H1 (cell line): ENCODE results near the gene TANC1. TPM values are rescaled to one million over a fixed set of nuclear protein-coding genes. Genes with fewer than 3 reads are reported as not detected.

Experiments
- CTCF ChIA-PET: fragments of 300-600 bp; sonication (Branson Sonifier 250); formaldehyde crosslinking; loops from one replicate; lab custom pipeline; 2021; ENCODE audit not compliant: partially characterized antibody; lab: Charles Lee
- POLR2A ChIA-PET: fragments of 300-600 bp; sonication (Branson Sonifier 250); formaldehyde crosslinking; loops from one replicate; lab custom pipeline; 2021; ENCODE audit warnings: inconsistent platforms; ENCODE audit not compliant: partially characterized antibody; lab: Charles Lee
- DNase-seq, 2 experiments: peaks; one replicate each; pipeline versions ENCODE4 v3.0.0 to v3.0.0-alpha.2; 2010 to 2022; ENCODE audit warnings: low spot score in 2 of 2, low read depth in 1 of 2, mixed read lengths in 1 of 2
- FAIRE-seq: peaks from 2 replicates; lab custom pipeline; 2011; peaks lifted over from hg19 to GRCh38; lab: Jason Lieb, UNC
- H2AFZ ChIP-seq: 2 replicates; pipeline ENCODE4 v1.8.1; 2012; ENCODE audit warnings: low read length, inconsistent platforms
- H2AK5ac ChIP-seq: 2 replicates; pipeline ENCODE4 v1.6.1; 2013; ENCODE audit warnings: low read depth, low read length
- H2BK120ac ChIP-seq: replicated peaks from 2 replicates; pipeline ENCODE3; 2013; ENCODE audit warnings: low read depth, low read length, inconsistent platforms
- H2BK12ac ChIP-seq: 2 replicates; pipeline ENCODE4 v1.6.1; 2013; ENCODE audit warnings: low read depth, low read length
- H2BK15ac ChIP-seq: 2 replicates; pipeline ENCODE4 v1.6.1; 2013; ENCODE audit warnings: low read length
- H2BK20ac ChIP-seq: 2 replicates; pipeline ENCODE4 v1.6.1; 2013; ENCODE audit warnings: low read length
- H2BK5ac ChIP-seq: 2 replicates; pipeline ENCODE4 v1.6.1; 2013; ENCODE audit warnings: low read depth, low read length
- H3K14ac ChIP-seq: 2 replicates; pipeline ENCODE4 v1.6.1; 2013; ENCODE audit warnings: inconsistent platforms; ENCODE audit not compliant: insufficient read length
- H3K18ac ChIP-seq: 2 replicates; pipeline ENCODE4 v1.6.1; 2013; ENCODE audit warnings: low read length; ENCODE audit errors: extremely low read depth
- H3K23ac ChIP-seq: 2 replicates; pipeline ENCODE4 v1.6.1; 2013; ENCODE audit warnings: inconsistent platforms; ENCODE audit not compliant: insufficient read length
- H3K23me2 ChIP-seq: 2 replicates; pipeline ENCODE4 v1.6.1; 2013; ENCODE audit warnings: low read depth, low read length
- H3K27ac ChIP-seq: 2 replicates; pipeline ENCODE4 v1.6.1; 2011; ENCODE audit warnings: low read depth, low read length, inconsistent platforms
- H3K27me3 ChIP-seq, 4 experiments: replicated peaks in 1 of 4; 1 replicate in 1 of 4; 2 replicates in 3 of 4; pipeline versions ENCODE4 v1.6.1 to v1.8.1; 2011 to 2013; ENCODE audit warnings: low read length in 3 of 4, mild to moderate bottlenecking in 3 of 4, inconsistent platforms in 2 of 4, mixed read lengths in 2 of 4, moderate library complexity in 1 of 4; ENCODE audit not compliant: control insufficient read depth in 3 of 4, insufficient read depth in 3 of 4; ENCODE audit errors: extremely low read depth in 1 of 4
- H3K36me3 ChIP-seq, 4 experiments: 2 replicates each; pipeline versions ENCODE4 v1.6.1 to v1.8.1; 2011 to 2013; ENCODE audit warnings: mild to moderate bottlenecking in 4 of 4, low read length in 3 of 4, moderate library complexity in 2 of 4, control low read depth in 1 of 4, inconsistent platforms in 1 of 4; ENCODE audit not compliant: insufficient read depth in 4 of 4, control insufficient read depth in 2 of 4
- H3K4ac ChIP-seq: replicated peaks from 2 replicates; pipeline ENCODE3; 2013; ENCODE audit warnings: low read length, low read depth, mixed read lengths, inconsistent platforms; ENCODE audit not compliant: insufficient read length
- H3K4me1 ChIP-seq, 4 experiments: replicated peaks in 1 of 4; 1 replicate in 1 of 4; 2 replicates in 3 of 4; pipeline versions ENCODE4 v1.6.1 to v1.8.1; 2011 to 2013; ENCODE audit warnings: low read length in 3 of 4, inconsistent platforms in 2 of 4, mixed read lengths in 1 of 4; ENCODE audit not compliant: insufficient read depth in 4 of 4, control insufficient read depth in 3 of 4
- H3K4me2 ChIP-seq, 2 experiments: 2 replicates each; pipeline versions ENCODE4 v1.6.1 to v1.8.1; 2011 to 2013; ENCODE audit warnings: low read depth in 2 of 2, low read length in 2 of 2, control low read depth in 1 of 2, inconsistent platforms in 1 of 2, mild to moderate bottlenecking in 1 of 2; ENCODE audit not compliant: insufficient read depth in 1 of 2
- H3K4me3 ChIP-seq, 4 experiments: fragments of 200-600, 300-600 bp in 1 of 4; sonication (generic), shearing (Covaris generic), sonication (Bioruptor Twin) in 1 of 4; 2 replicates each; pipeline versions ENCODE4 v1.5.1 to v1.8.1; 2011 to 2016; ENCODE audit warnings: low read length in 4 of 4, low read depth in 3 of 4, control low read depth in 2 of 4, inconsistent platforms in 2 of 4, mild to moderate bottlenecking in 2 of 4, mixed read lengths in 1 of 4, moderate library complexity in 1 of 4; ENCODE audit not compliant: insufficient read depth in 2 of 4; ENCODE audit errors: extremely low read depth in 1 of 4
- H3K56ac ChIP-seq: replicated peaks from 2 replicates; pipeline ENCODE3; 2013; ENCODE audit warnings: low read depth, mild to moderate bottlenecking, mixed read lengths, low read length, inconsistent platforms; ENCODE audit not compliant: insufficient read length
- H3K79me1 ChIP-seq: 2 replicates; pipeline ENCODE4 v1.6.1; 2013; ENCODE audit warnings: low read depth, low read length, control low read depth
- H3K79me2 ChIP-seq, 2 experiments: 2 replicates each; pipeline versions ENCODE4 v1.6.1 to v1.8.1; 2012 to 2013; ENCODE audit warnings: low read length in 2 of 2, mild to moderate bottlenecking in 2 of 2, inconsistent platforms in 1 of 2; ENCODE audit not compliant: insufficient read depth in 2 of 2, control insufficient read depth in 1 of 2
- H3K9ac ChIP-seq, 4 experiments: replicated peaks in 1 of 4; 1 replicate in 1 of 4; 2 replicates in 3 of 4; pipeline versions ENCODE4 v1.6.1 to v1.8.1; 2011 to 2013; ENCODE audit warnings: low read depth in 3 of 4, low read length in 3 of 4, control low read depth in 2 of 4, mild to moderate bottlenecking in 2 of 4, moderate library complexity in 2 of 4, inconsistent platforms in 1 of 4; ENCODE audit errors: extremely low read depth in 1 of 4
- H3K9me3 ChIP-seq, 2 experiments: 2 replicates each; pipeline versions ENCODE4 v1.6.1 to v1.8.1; 2012 to 2013; ENCODE audit warnings: mild to moderate bottlenecking in 2 of 2, moderate library complexity in 2 of 2, control low read depth in 1 of 2, inconsistent platforms in 1 of 2, low read depth in 1 of 2, low read length in 1 of 2, mixed read lengths in 1 of 2; ENCODE audit not compliant: insufficient read depth in 2 of 2
- H4K20me1 ChIP-seq, 2 experiments: replicated peaks in 1 of 2; 2 replicates each; pipeline versions ENCODE3 to v1.8.1; 2011 to 2013; ENCODE audit warnings: inconsistent platforms in 2 of 2, low read length in 2 of 2, mild to moderate bottlenecking in 1 of 2; ENCODE audit not compliant: insufficient read depth in 2 of 2, control insufficient read depth in 1 of 2
- H4K5ac ChIP-seq: 2 replicates; pipeline ENCODE4 v1.6.1; 2013; ENCODE audit warnings: low read length, low read depth, mixed read lengths, inconsistent platforms; ENCODE audit not compliant: insufficient read length
- H4K8ac ChIP-seq: 2 replicates; pipeline ENCODE4 v1.8.0; 2013; ENCODE audit warnings: mild to moderate bottlenecking, moderate library complexity, low read length, inconsistent platforms; ENCODE audit not compliant: insufficient read depth; ENCODE audit errors: extremely low read depth
- H4K91ac ChIP-seq: replicated peaks from 2 replicates; pipeline ENCODE3; 2013; ENCODE audit warnings: low read length, mixed read lengths, inconsistent platforms; ENCODE audit not compliant: insufficient read length
- ASH2L ChIP-seq: fragments of 200-600, 300-600 bp; sonication (generic); IDR thresholded peaks from one replicate; pipeline ENCODE4 v1.7.1; 2017; ENCODE audit warnings: low read length
- HDAC2 ChIP-seq, 2 experiments: fragments of 300-600 bp in 1 of 2; sonication (generic) in 1 of 2; IDR thresholded peaks; 2 replicates each; pipeline ENCODE4 v1.6.1; 2011 to 2012; ENCODE audit warnings: low read depth in 2 of 2, low read length in 2 of 2, mild to moderate bottlenecking in 2 of 2, moderate library complexity in 2 of 2, borderline replicate concordance in 1 of 2, inconsistent platforms in 1 of 2
- WGBS, 2 experiments: shearing (Covaris generic) in 1 of 2; methylation state at CpG; one replicate each; pipeline versions ENCODE4 v1.1.6 to v1.1.7; 2013 to 2015; ENCODE audit warnings: low lambda C conversion rate in 2 of 2, mixed read lengths in 2 of 2, inconsistent platforms in 1 of 2, low coverage in 1 of 2, missing lambda C conversion rate in 1 of 2; ENCODE audit not compliant: insufficient replicate concordance in 2 of 2, insufficient coverage in 1 of 2, insufficient read length in 1 of 2; ENCODE audit errors: extremely low coverage in 1 of 2, missing lambda C conversion rate in 1 of 2; 5-methylcytosine and 5-hydroxymethylcytosine counted together
- polyA plus RNA-seq, 7 experiments: library from polyadenylated mRNA; depleted of rRNA in 3 of 7; stranded (reverse) in 5 of 7; unstranded in 2 of 7; fragments of >200 nt in 5 of 7; fragments of 200-250 nt in 2 of 7; gene quantifications; 1 replicate in 5 of 7; 2 replicates in 1 of 7; 4 replicates in 1 of 7; pipeline versions ENCODE4 v1.2.1 to v1.2.3, GENCODE V29; 2011 to 2013; ENCODE audit warnings: missing spikeins in 2 of 7, mixed read lengths in 2 of 7
- total RNA-seq: library from RNA; stranded (reverse); fragmentation: NEBNext Ultra II Directional; extraction: Animal tissue kit (Norgen Biotek cat#: 25700); gene quantifications from 2 replicates; pipeline ENCODE4 v1.2.1, GENCODE V29; 2021

Gene TANC1
- total and polyA plus RNA-seq, 2 of the 8 experiments (the other 6 are each of a cell fraction or from before 2014, with no cell fraction given) = 4.1 to 7.6 TPM

DNA sequence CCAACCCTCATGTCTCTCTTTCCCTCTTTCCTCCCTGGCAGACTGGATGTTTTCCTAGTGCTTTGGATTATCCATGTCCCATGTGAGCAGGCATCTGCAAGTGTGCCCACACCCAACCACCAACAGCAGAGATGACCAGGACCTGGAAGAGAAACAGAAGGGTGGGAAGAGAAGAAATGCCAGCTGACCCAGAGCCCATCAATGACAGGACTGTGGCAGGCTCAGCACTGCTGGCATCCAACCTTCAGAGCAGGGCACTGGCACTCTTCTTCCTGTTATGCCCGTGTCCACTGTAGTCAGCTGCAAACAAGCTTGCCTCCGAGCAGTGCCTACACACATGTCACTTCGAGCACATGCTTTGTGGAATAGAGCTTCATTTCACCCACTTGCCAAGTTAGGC is 121.1 kb downstream of the TANC1 start:
- DNase-seq = no peak
- H3K79me1 ChIP-seq = no peaks in the 10 kb centered on the region
- no peaks in the 10 kb centered on the region for H4K20me1 ChIP-seq
- no peak overlapping the region for H3K4ac ChIP-seq
- no peak for FAIRE-seq
- no peak overlapping the region for H2AFZ ChIP-seq
- H3K18ac ChIP-seq = no peak overlapping the region
- H4K5ac ChIP-seq = no peak overlapping the region
- POLR2A ChIA-PET = no interaction called here
- no peak overlapping the region for H3K27ac ChIP-seq
- H3K4me3 ChIP-seq = no peak overlapping the region
- no peak overlapping the region for H3K9ac ChIP-seq
- no peak overlapping the region for H3K23ac ChIP-seq
- 93% methylated on average over 3 of the region's 3 CpGs; no CpG with 5 or more reads in 1 of the 2 experiments for WGBS, 2 experiments
- H4K91ac ChIP-seq = no peak overlapping the region
- no peaks in the 10 kb centered on the region for H3K23me2 ChIP-seq
- H2BK120ac ChIP-seq = no peak overlapping the region
- H4K8ac ChIP-seq = no peak overlapping the region
- no peak overlapping the region; the same call in 1 of the 2 replicates for H2BK15ac ChIP-seq
- no peaks in the 10 kb centered on the region for H3K9me3 ChIP-seq
- H2BK12ac ChIP-seq = no peak overlapping the region
- no peaks in the 10 kb centered on the region; a peak in 1 of 7 replicates for H3K27me3 ChIP-seq
- CTCF ChIA-PET = interaction anchor here (1.0 to 2.2 kb wide), 6 partner anchors 11 to 344 kb away, joined by 3 to 10 read pairs (median 5); no protein-coding TSS in a partner anchor
- no peak overlapping the region for H2AK5ac ChIP-seq
- no peaks in the 10 kb centered on the region for H3K36me3 ChIP-seq
- H3K4me1 ChIP-seq = peaks cover 0 to 9% (median 0%) of the 10 kb centered on the region in 4 experiments; a peak in 1 of 7 replicates
- no peak overlapping the region for H3K14ac ChIP-seq
- H2BK20ac ChIP-seq = no peak overlapping the region
- no peak overlapping the region for H3K4me2 ChIP-seq
- H3K79me2 ChIP-seq = no peaks in the 10 kb centered on the region
- no peak overlapping the region for H2BK5ac ChIP-seq
- no peak overlapping the region for H3K56ac ChIP-seq
- TF ChIP-seq ASH2L (no peak), HDAC2 (IDR thresholded peaks at IDR 0.05; ENCODE audit: borderline replicate concordance in 1 of 2, low read depth in 2 of 2, low read length in 2 of 2) (no peak)
